GM19452 (cell line): ENCODE measurements around the gene LCE1C.

Experiments
- ATAC-seq: cut with Tn5 transposase; IDR thresholded peaks from one replicate; pipeline ENCODE4 v1.9.1; 2021; ENCODE audit not compliant: unreplicated experiment

Gene LCE1C

DNA sequence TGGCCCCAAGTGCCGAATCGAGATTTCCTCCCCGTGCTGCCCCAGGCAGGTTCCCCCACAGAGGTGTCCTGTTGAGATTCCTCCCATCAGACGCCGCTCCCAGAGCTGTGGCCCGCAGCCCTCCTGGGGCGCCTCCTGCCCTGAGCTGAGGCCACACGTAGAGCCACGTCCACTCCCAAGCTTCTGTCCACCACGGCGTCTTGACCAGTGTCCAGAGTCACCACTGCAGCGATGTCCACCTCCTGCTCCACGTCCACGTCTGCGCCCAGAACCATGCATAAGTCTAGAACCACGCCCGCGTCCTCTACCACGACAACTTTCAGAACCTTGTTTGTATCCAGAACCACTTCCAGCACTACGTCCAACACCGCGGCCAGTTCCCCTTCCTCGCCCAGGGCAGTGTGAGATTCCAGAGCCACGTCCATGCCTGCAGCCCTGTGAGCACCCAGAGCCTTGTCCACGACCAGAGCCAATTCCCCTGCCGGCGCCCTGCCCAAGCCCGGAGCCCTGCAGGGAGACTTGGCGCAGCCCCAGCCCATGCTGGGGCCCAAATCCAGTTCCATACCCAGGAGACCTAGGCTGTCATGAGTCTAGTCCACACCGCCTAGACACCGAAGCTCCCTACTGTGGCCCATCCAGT lies 45.8 kb downstream of the LCE1C start:
- no peak for ATAC-seq

DNA sequence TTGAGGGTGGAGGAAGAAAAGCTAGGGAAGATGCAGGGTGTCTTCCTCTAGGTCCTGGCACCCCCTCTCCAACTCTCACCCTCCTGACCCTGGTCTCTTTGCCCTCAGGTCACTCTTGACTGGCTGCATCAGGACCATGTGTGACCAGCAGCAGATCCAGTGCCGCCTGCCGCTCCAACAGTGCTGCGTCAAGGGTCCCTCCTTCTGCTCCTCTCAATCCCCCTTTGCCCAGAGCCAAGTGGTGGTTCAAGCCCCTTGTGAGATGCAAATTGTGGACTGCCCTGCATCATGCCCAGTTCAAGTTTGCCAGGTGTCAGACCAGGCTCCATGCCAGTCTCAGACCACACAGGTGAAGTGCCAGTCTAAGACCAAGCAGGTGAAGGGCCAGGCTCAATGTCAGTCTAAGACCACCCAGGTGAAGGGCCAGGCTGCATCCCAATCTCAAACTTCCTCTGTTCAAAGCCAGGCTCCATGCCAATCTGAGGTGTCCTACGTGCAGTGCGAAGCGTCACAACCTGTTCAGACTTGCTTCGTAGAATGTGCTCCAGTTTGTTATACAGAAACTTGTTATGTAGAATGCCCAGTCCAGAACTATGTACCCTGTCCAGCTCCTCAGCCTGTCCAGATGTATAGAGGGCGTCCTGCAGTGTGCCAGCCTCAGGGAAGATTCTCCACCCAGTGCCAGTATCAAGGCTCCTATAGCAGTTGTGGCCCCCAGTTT lies 46.8 kb downstream of the LCE1C start:
- ATAC-seq: no peak

DNA sequence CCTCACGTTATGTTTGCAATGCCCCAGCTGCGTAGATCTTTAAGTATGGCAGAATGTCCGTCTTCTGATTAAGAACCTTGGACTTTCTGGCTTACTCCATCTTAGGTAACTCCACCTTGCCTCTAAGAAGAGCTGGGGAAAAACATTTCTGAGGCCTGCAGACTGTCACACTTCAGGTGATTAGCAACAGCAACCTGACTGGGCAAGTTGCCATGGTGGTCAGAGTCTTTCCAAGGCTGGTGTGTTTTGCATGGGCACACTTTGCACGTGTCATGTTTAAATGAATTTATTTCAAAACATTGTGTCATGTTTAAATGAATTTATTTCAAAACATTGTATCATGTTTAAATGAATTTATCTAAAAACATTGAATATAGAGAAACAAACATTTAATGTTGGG lies 47.8 kb downstream of the LCE1C start:
- no peak for ATAC-seq

DNA sequence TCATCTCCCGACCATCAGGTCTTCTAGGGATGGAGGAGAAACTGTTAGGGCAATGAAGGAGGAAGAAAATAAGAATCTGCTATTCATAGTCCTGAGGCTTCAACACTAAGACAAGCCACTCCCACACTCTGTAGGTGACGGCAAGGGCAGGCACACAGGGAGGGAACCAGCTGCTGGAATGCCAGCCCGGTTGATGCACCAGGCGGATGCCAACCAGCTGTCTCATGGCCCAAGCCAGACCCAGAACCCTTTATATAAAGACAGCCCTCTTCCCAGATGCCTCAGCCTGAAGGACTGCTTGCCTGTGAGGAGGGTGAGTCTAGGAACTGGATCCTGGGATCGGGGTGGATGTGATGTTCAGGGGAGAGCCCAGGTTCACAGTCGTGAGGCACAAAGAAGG lies 48.7 kb downstream of the LCE1C start, which contains the start of gene KPRP:
Gene KPRP, plus strand, starts transcription at position 279 of the 400 bp plus-strand sequence. CDS start 1,564 bp downstream, outside the sequence.
- no peak for ATAC-seq

DNA sequence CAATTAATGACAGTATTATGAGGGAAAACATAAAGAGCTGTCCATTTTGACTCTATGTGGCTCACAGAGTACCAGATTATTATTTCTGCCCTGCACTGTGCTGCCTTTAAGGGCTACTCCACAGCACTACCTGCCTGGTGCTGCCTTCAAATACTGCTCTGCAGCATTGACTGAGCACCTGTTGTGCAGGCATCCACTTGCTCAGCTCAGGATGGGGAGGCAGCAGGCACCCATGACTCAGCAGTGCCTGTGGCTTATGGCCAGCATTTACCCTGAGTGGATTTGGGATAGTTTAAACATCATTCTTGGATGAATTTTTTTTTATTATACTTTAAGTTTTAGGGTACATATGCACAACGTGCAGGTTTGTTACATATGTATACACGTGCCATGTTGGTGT lies 49.6 kb downstream of the LCE1C start:
- no peak for ATAC-seq
